ENCODE data around the gene TTI1.

The TTI1 gene

DNA sequence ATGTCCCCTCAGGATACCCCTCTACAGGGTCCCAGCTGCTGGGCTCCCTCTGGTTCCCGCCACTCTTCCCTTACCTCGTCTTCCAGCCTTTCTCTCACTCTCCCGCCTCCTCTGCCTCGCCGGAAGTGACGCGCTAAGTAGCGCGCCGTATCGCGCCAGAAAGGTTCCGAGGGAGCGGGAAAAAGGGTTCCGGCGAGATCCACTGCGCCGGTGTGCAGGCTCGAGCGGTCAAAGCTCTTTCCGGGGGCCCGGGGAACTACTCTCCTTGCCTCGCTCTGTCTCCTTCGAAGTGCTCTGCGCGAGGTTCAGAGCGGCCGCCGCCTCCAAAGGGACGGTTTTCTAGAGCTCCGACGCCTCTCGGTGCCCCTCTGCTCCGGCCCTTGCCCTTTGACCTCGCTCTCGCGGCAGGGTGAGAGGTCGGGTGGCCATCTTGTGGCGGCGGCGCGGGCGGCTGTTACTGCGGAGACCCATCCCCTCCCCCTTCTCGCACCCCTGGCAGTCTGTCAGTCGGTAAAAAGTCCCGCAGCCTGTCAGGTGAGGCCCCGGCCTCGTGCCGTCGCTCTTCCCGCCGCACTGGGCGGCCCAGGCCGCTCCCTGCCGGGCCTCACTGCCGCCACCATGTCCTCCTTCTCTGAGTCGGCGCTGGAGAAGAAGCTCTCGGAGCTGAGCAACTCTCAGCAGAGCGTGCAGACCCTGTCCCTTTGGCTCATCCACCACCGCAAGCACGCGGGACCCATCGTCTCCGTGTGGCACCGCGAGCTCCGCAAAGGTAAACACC is at the start of gene TTI1, which contains the start of gene RPRD1B:
Gene TTI1 (minus strand): TSS at position 127 of the 778 bp plus-strand sequence. CDS start 19,640 bp downstream, outside the sequence.
Gene RPRD1B (plus strand): TSS at position 417 of the 778 bp plus-strand sequence. CDS start 202 bp downstream, at position 619.
- peak; percentile 69 to 87 (median 75) for DNase-seq (ENCODE audit: low read depth in 3 of 3)

DNA sequence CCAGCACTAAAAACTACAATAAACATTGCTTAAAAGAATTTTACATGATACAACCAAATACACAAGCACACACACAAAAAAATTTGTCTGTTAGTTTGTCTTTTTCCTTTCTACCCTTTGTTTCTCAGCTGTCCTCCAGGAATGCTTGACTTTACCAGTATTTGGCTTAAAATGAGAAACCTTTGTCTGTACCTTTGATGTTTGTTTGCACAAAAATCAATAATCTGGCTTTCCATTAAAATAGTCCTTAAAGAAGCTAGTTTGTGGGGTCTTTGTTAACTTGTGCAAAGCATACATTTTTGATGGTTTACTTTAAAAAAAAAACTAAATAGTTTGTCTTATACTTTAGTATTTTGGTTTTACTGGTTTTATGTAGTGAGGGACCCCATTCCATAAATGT is 49.6 kb upstream of the TTI1 start:
- no peak for DNase-seq (ENCODE audit: low read depth in 3 of 3)

- no peak for DNase-seq (ENCODE audit: low read depth in 3 of 3)
Observed at GRCh38 chr20:38081575-38081974, 48.3 kb upstream of the TTI1 start.

GRCh38 chr20:38079353-38079752 is 46.1 kb upstream of the TTI1 start:
- DNase-seq (ENCODE audit: low read depth in 3 of 3), result no peak

GRCh38 chr20:38078084-38078483 is 44.8 kb upstream of the TTI1 start:
- DNase-seq (ENCODE audit: low read depth in 3 of 3), result no peak

GRCh38 chr20:38076548-38076947 is 43.3 kb upstream of the TTI1 start:
- no peak for DNase-seq (ENCODE audit: low read depth in 3 of 3)

DNA sequence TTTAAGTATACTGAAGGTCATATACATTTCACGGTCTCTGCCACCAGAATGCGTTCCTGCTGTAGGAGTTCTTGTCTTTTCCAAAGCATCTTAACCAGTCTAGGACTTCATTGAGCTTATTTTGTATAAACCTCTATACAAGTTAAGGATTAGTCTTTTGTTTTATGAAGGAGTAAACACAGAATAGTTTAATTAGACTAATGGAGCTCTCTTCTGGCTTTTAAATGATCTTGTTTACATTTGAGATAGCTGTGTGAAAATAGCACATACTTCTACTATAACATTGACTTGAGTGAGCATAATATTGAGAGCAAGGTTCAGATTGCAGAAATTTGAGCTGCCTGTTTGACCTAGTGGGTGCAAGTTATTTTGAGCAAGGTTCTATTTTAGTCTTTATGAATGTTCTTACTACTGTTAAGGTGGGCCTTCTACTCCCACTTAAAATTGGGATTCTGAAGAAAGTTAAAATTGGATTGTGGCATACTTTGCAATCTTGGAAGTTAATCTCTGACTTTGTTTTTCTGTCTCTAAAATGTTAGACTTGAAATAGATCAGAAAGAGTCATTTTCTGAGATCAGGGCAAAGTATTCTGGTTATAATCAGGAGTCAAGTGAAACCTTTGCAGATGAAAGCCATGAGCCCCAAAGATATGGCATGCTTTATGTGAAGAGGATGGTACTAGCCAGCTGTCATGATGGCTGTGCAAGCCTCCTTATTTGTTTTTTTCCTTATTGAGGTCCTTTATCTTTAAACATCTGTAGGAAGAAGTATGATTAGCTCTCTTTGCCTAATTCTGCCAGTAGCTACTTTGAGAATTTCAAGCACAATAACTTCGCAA is 42.1 kb upstream of the TTI1 start:
- DNase-seq (ENCODE audit: low read depth in 3 of 3), result no peak

GRCh38 chr20:38073307-38074071 is 40.2 kb upstream of the TTI1 start:
- no peak for DNase-seq (ENCODE audit: low read depth in 3 of 3)

- DNase-seq (ENCODE audit: low read depth in 3 of 3), result no peak
Observed at GRCh38 chr20:38072898-38073297, 39.6 kb upstream of the TTI1 start.

GRCh38 chr20:38067717-38068365 is 34.6 kb upstream of the TTI1 start:
- no peak for DNase-seq (ENCODE audit: low read depth in 3 of 3)

- no peak for DNase-seq (ENCODE audit: low read depth in 3 of 3)
Observed at GRCh38 chr20:38066969-38067716, 33.9 kb upstream of the TTI1 start.

GRCh38 chr20:38065764-38066375 is 32.6 kb upstream of the TTI1 start:
- no peak for DNase-seq (ENCODE audit: low read depth in 3 of 3)

GRCh38 chr20:38063911-38064530 is 30.8 kb upstream of the TTI1 start:
- no peak for DNase-seq (ENCODE audit: low read depth in 3 of 3)

DNA sequence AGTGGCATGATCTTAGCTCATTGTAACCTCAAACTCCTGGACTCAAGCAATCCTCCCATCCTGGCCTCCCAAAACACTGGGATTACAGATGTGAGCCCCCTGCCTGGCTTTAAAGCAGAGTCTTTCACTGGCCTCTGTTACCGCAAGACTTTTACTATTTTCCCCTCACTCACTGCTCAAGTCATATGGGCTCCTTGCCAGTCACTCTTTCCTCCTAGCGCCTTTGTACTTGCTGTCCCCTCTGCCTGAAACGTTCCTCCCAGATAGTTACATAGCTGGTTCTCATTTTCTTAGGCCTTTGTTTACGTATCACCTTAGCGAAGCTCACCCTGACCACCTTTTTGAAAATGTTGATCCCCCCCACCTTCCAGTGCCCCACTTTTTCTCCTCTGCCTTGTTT is 29.6 kb upstream of the TTI1 start:
- DNase-seq (ENCODE audit: low read depth in 3 of 3), result no peak

- no peak for DNase-seq (ENCODE audit: low read depth in 3 of 3)
Observed at GRCh38 chr20:38061109-38061508, 27.9 kb upstream of the TTI1 start.

DNA sequence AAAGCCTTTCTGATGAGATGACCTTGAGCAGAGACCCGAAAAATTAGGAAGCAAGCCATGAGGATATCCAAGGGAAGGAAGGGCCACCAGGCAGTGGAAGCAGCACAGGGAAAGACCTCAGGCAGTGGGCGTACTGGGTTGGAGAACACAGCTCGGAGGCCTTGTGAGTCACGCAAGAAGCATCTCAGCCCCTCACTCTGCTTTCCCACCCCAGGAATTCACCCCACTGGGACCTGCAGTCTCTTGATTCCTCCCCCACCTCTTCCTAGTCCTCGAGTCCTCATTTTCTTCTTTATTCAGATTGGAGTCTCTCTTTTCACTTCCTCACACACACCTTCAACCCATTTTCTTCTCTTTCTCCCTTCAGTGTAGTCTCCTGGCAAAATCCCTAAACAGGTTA is 27.3 kb upstream of the TTI1 start:
- DNase-seq (ENCODE audit: low read depth in 3 of 3), result no peak

DNA sequence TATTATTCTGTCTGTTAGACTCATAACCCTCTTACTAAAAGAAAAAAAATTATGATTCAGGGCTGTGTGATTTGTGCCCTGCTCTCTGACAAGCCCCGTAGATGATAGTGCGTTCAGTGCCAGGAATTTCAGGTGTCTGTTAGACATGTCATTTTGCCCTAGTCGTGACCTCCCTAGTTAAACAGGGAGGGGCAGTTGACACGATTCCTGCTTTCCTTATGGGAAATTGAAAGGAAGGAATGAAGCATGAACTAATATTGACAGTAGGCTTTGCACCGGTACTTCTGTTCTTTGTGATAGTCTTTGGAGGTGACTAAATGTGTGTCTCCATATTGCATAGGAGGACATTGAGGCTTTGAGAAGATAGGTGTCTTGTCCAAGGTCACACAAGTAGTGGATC is 26.6 kb upstream of the TTI1 start:
- no peak for DNase-seq (ENCODE audit: low read depth in 3 of 3)

DNA sequence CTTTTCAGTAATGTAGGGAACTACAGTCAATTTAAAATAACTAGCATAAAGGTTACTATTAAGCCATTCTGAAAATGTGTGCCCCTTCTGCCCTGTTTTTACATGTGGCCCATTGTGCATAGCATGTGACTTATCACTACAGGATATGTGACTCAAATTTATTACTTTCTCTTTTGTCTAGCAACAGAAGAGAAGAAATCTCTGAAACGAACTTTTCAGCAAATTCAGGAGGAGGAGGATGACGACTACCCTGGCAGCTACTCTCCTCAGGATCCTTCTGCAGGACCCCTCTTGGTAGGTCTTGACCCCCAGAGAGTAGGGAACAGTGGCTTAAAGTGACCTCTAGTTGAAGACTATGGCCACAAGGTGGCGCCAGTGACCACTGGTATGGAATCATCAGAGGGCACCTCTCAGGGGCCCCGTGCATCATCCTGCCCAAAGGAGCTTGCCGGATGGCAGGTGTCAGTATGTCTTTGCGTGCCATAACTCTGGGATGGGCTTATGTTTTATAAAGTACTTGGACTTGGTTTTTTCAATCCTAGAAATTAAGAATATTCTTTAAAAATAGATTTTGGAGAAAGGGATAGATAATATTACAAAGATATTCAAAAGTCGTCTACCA is 24.2 kb upstream of the TTI1 start:
- peak; percentile 35 to 48 (median 47) for DNase-seq (ENCODE audit: low read depth in 3 of 3)

GRCh38 chr20:38055848-38056247 is 22.6 kb upstream of the TTI1 start:
- DNase-seq (ENCODE audit: low read depth in 3 of 3), result no peak
